H1 (cell line): ENCODE results near the gene PTPRD. TPM values are rescaled to one million over a fixed set of nuclear protein-coding genes. Genes with fewer than 3 reads are reported as not detected.

Source experiments
- CTCF ChIA-PET: fragments of 300-600 bp; sonication (Branson Sonifier 250); formaldehyde crosslinking; loops from one replicate; lab custom pipeline; 2021; ENCODE audit not compliant: partially characterized antibody; lab: Charles Lee
- POLR2A ChIA-PET: fragments of 300-600 bp; sonication (Branson Sonifier 250); formaldehyde crosslinking; loops from one replicate; lab custom pipeline; 2021; ENCODE audit warnings: inconsistent platforms; ENCODE audit not compliant: partially characterized antibody; lab: Charles Lee
- DNase-seq, 2 experiments: peaks; one replicate each; pipeline versions ENCODE4 v3.0.0 to v3.0.0-alpha.2; 2010 to 2022; ENCODE audit warnings: low spot score in 2 of 2, low read depth in 1 of 2, mixed read lengths in 1 of 2
- FAIRE-seq: peaks from 2 replicates; lab custom pipeline; 2011; peaks lifted over from hg19 to GRCh38; lab: Jason Lieb, UNC
- H2AFZ ChIP-seq: 2 replicates; pipeline ENCODE4 v1.8.1; 2012; ENCODE audit warnings: low read length, inconsistent platforms
- H2AK5ac ChIP-seq: 2 replicates; pipeline ENCODE4 v1.6.1; 2013; ENCODE audit warnings: low read depth, low read length
- H2BK120ac ChIP-seq: replicated peaks from 2 replicates; pipeline ENCODE3; 2013; ENCODE audit warnings: low read depth, low read length, inconsistent platforms
- H2BK12ac ChIP-seq: 2 replicates; pipeline ENCODE4 v1.6.1; 2013; ENCODE audit warnings: low read depth, low read length
- H2BK15ac ChIP-seq: 2 replicates; pipeline ENCODE4 v1.6.1; 2013; ENCODE audit warnings: low read length
- H2BK20ac ChIP-seq: 2 replicates; pipeline ENCODE4 v1.6.1; 2013; ENCODE audit warnings: low read length
- H2BK5ac ChIP-seq: 2 replicates; pipeline ENCODE4 v1.6.1; 2013; ENCODE audit warnings: low read depth, low read length
- H3K14ac ChIP-seq: 2 replicates; pipeline ENCODE4 v1.6.1; 2013; ENCODE audit warnings: inconsistent platforms; ENCODE audit not compliant: insufficient read length
- H3K18ac ChIP-seq: 2 replicates; pipeline ENCODE4 v1.6.1; 2013; ENCODE audit warnings: low read length; ENCODE audit errors: extremely low read depth
- H3K23ac ChIP-seq: 2 replicates; pipeline ENCODE4 v1.6.1; 2013; ENCODE audit warnings: inconsistent platforms; ENCODE audit not compliant: insufficient read length
- H3K23me2 ChIP-seq: 2 replicates; pipeline ENCODE4 v1.6.1; 2013; ENCODE audit warnings: low read depth, low read length
- H3K27ac ChIP-seq: 2 replicates; pipeline ENCODE4 v1.6.1; 2011; ENCODE audit warnings: low read depth, low read length, inconsistent platforms
- H3K27me3 ChIP-seq, 4 experiments: replicated peaks in 1 of 4; 1 replicate in 1 of 4; 2 replicates in 3 of 4; pipeline versions ENCODE4 v1.6.1 to v1.8.1; 2011 to 2013; ENCODE audit warnings: low read length in 3 of 4, mild to moderate bottlenecking in 3 of 4, inconsistent platforms in 2 of 4, mixed read lengths in 2 of 4, moderate library complexity in 1 of 4; ENCODE audit not compliant: control insufficient read depth in 3 of 4, insufficient read depth in 3 of 4; ENCODE audit errors: extremely low read depth in 1 of 4
- H3K36me3 ChIP-seq, 4 experiments: 2 replicates each; pipeline versions ENCODE4 v1.6.1 to v1.8.1; 2011 to 2013; ENCODE audit warnings: mild to moderate bottlenecking in 4 of 4, low read length in 3 of 4, moderate library complexity in 2 of 4, control low read depth in 1 of 4, inconsistent platforms in 1 of 4; ENCODE audit not compliant: insufficient read depth in 4 of 4, control insufficient read depth in 2 of 4
- H3K4ac ChIP-seq: replicated peaks from 2 replicates; pipeline ENCODE3; 2013; ENCODE audit warnings: low read length, low read depth, mixed read lengths, inconsistent platforms; ENCODE audit not compliant: insufficient read length
- H3K4me1 ChIP-seq, 4 experiments: replicated peaks in 1 of 4; 1 replicate in 1 of 4; 2 replicates in 3 of 4; pipeline versions ENCODE4 v1.6.1 to v1.8.1; 2011 to 2013; ENCODE audit warnings: low read length in 3 of 4, inconsistent platforms in 2 of 4, mixed read lengths in 1 of 4; ENCODE audit not compliant: insufficient read depth in 4 of 4, control insufficient read depth in 3 of 4
- H3K4me2 ChIP-seq, 2 experiments: 2 replicates each; pipeline versions ENCODE4 v1.6.1 to v1.8.1; 2011 to 2013; ENCODE audit warnings: low read depth in 2 of 2, low read length in 2 of 2, control low read depth in 1 of 2, inconsistent platforms in 1 of 2, mild to moderate bottlenecking in 1 of 2; ENCODE audit not compliant: insufficient read depth in 1 of 2
- H3K4me3 ChIP-seq, 4 experiments: fragments of 200-600, 300-600 bp in 1 of 4; sonication (generic), shearing (Covaris generic), sonication (Bioruptor Twin) in 1 of 4; 2 replicates each; pipeline versions ENCODE4 v1.5.1 to v1.8.1; 2011 to 2016; ENCODE audit warnings: low read length in 4 of 4, low read depth in 3 of 4, control low read depth in 2 of 4, inconsistent platforms in 2 of 4, mild to moderate bottlenecking in 2 of 4, mixed read lengths in 1 of 4, moderate library complexity in 1 of 4; ENCODE audit not compliant: insufficient read depth in 2 of 4; ENCODE audit errors: extremely low read depth in 1 of 4
- H3K56ac ChIP-seq: replicated peaks from 2 replicates; pipeline ENCODE3; 2013; ENCODE audit warnings: low read depth, mild to moderate bottlenecking, mixed read lengths, low read length, inconsistent platforms; ENCODE audit not compliant: insufficient read length
- H3K79me1 ChIP-seq: 2 replicates; pipeline ENCODE4 v1.6.1; 2013; ENCODE audit warnings: low read depth, low read length, control low read depth
- H3K79me2 ChIP-seq, 2 experiments: 2 replicates each; pipeline versions ENCODE4 v1.6.1 to v1.8.1; 2012 to 2013; ENCODE audit warnings: low read length in 2 of 2, mild to moderate bottlenecking in 2 of 2, inconsistent platforms in 1 of 2; ENCODE audit not compliant: insufficient read depth in 2 of 2, control insufficient read depth in 1 of 2
- H3K9ac ChIP-seq, 4 experiments: replicated peaks in 1 of 4; 1 replicate in 1 of 4; 2 replicates in 3 of 4; pipeline versions ENCODE4 v1.6.1 to v1.8.1; 2011 to 2013; ENCODE audit warnings: low read depth in 3 of 4, low read length in 3 of 4, control low read depth in 2 of 4, mild to moderate bottlenecking in 2 of 4, moderate library complexity in 2 of 4, inconsistent platforms in 1 of 4; ENCODE audit errors: extremely low read depth in 1 of 4
- H3K9me3 ChIP-seq, 2 experiments: 2 replicates each; pipeline versions ENCODE4 v1.6.1 to v1.8.1; 2012 to 2013; ENCODE audit warnings: mild to moderate bottlenecking in 2 of 2, moderate library complexity in 2 of 2, control low read depth in 1 of 2, inconsistent platforms in 1 of 2, low read depth in 1 of 2, low read length in 1 of 2, mixed read lengths in 1 of 2; ENCODE audit not compliant: insufficient read depth in 2 of 2
- H4K20me1 ChIP-seq, 2 experiments: replicated peaks in 1 of 2; 2 replicates each; pipeline versions ENCODE3 to v1.8.1; 2011 to 2013; ENCODE audit warnings: inconsistent platforms in 2 of 2, low read length in 2 of 2, mild to moderate bottlenecking in 1 of 2; ENCODE audit not compliant: insufficient read depth in 2 of 2, control insufficient read depth in 1 of 2
- H4K5ac ChIP-seq: 2 replicates; pipeline ENCODE4 v1.6.1; 2013; ENCODE audit warnings: low read length, low read depth, mixed read lengths, inconsistent platforms; ENCODE audit not compliant: insufficient read length
- H4K8ac ChIP-seq: 2 replicates; pipeline ENCODE4 v1.8.0; 2013; ENCODE audit warnings: mild to moderate bottlenecking, moderate library complexity, low read length, inconsistent platforms; ENCODE audit not compliant: insufficient read depth; ENCODE audit errors: extremely low read depth
- H4K91ac ChIP-seq: replicated peaks from 2 replicates; pipeline ENCODE3; 2013; ENCODE audit warnings: low read length, mixed read lengths, inconsistent platforms; ENCODE audit not compliant: insufficient read length
- FOSL1 ChIP-seq: IDR thresholded peaks from 2 replicates; pipeline ENCODE4 v1.6.1; 2011; ENCODE audit warnings: mild to moderate bottlenecking, low read depth, low read length, moderate library complexity; ENCODE audit not compliant: insufficient read depth
- KDM4A ChIP-seq: IDR thresholded peaks from one replicate; pipeline ENCODE4 v1.7.1; 2012; ENCODE audit warnings: low read depth, mild to moderate bottlenecking, moderate library complexity, low read length, inconsistent platforms; ENCODE audit not compliant: severe bottlenecking
- MAFK ChIP-seq: IDR thresholded peaks from 2 replicates; pipeline ENCODE4 v1.6.1; 2012; ENCODE audit warnings: low read depth, mild to moderate bottlenecking, improper control_type of control experiment, low read length
- POU5F1 ChIP-seq: IDR thresholded peaks from 2 replicates; pipeline ENCODE4 v1.6.1; 2011; ENCODE audit warnings: low read depth, mild to moderate bottlenecking, low read length, moderate library complexity
- SP2 ChIP-seq: IDR thresholded peaks from 2 replicates; pipeline ENCODE4 v1.6.1; 2012; ENCODE audit warnings: mild to moderate bottlenecking, low read length, inconsistent platforms
- WGBS, 2 experiments: shearing (Covaris generic) in 1 of 2; methylation state at CpG; one replicate each; pipeline versions ENCODE4 v1.1.6 to v1.1.7; 2013 to 2015; ENCODE audit warnings: low lambda C conversion rate in 2 of 2, mixed read lengths in 2 of 2, inconsistent platforms in 1 of 2, low coverage in 1 of 2, missing lambda C conversion rate in 1 of 2; ENCODE audit not compliant: insufficient replicate concordance in 2 of 2, insufficient coverage in 1 of 2, insufficient read length in 1 of 2; ENCODE audit errors: extremely low coverage in 1 of 2, missing lambda C conversion rate in 1 of 2; 5-methylcytosine and 5-hydroxymethylcytosine counted together
- polyA plus RNA-seq, 7 experiments: library from polyadenylated mRNA; depleted of rRNA in 3 of 7; stranded (reverse) in 5 of 7; unstranded in 2 of 7; fragments of >200 nt in 5 of 7; fragments of 200-250 nt in 2 of 7; gene quantifications; 1 replicate in 5 of 7; 2 replicates in 1 of 7; 4 replicates in 1 of 7; pipeline versions ENCODE4 v1.2.1 to v1.2.3, GENCODE V29; 2011 to 2013; ENCODE audit warnings: missing spikeins in 2 of 7, mixed read lengths in 2 of 7
- total RNA-seq: library from RNA; stranded (reverse); fragmentation: NEBNext Ultra II Directional; extraction: Animal tissue kit (Norgen Biotek cat#: 25700); gene quantifications from 2 replicates; pipeline ENCODE4 v1.2.1, GENCODE V29; 2021
- TF ChIP-seq, protein P1 (sequence below): IDR thresholded peaks from 2 replicates; pipeline ENCODE4 v1.6.1; 2011; ENCODE audit warnings: low read depth, mild to moderate bottlenecking, low read length; ENCODE audit not compliant: insufficient read depth

Gene PTPRD
- total and polyA plus RNA-seq, 2 of the 8 experiments (the other 6 are each of a cell fraction or from before 2014, with no cell fraction given): 17.2 to 77.0 TPM

DNA sequence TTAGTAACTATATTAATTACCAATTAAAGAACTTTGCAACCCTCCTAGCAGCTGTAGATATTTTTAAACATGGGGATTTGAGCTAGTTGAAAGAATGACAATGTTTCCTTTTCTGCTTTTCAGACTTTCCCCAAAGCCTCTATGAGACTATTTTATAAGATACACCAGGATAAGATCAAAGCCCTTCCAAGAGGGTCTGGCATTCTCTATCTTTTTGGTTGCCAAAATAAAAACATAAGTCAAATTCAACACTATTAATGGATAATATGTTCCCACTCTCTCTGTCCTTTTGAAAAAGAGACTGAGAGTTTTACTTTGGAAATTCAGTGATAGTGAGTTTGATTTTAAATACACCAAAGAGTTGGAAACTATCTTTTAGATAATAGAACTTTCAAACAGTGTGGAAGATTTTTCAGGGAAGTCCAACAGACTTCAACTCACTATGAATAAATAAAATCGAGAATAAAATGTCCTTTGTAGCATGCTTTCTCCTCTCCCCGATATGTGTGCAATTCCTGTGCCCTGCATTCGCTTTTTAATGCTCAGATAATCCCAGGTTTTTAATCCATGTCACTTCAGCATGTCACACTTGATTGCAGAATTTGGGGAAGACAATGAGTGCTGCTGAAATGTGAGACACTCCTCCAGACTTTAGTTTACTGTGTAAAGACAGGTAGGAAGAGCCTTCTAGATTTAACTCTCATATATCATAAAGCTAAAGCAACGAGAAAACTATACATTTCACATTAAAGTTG lies 1717.5 kb downstream of the PTPRD start:
- H4K8ac ChIP-seq: no peak overlapping the region
- H3K4me1 ChIP-seq: peaks cover 0 to 2% (median 0%) of the 10 kb centered on the region in 4 experiments; a peak in 1 of 7 replicates
- H3K27ac ChIP-seq: no peak overlapping the region
- H3K56ac ChIP-seq: no peak overlapping the region
- no peak overlapping the region for H2BK120ac ChIP-seq
- no peaks in the 10 kb centered on the region for H3K79me2 ChIP-seq
- no peak overlapping the region for H3K4me2 ChIP-seq
- no peak overlapping the region for H4K91ac ChIP-seq
- no peaks in the 10 kb centered on the region for H3K23me2 ChIP-seq
- no peaks in the 10 kb centered on the region for H4K20me1 ChIP-seq
- H3K79me1 ChIP-seq: no peaks in the 10 kb centered on the region
- H4K5ac ChIP-seq: no peak overlapping the region
- no peak overlapping the region for H3K14ac ChIP-seq
- no peak overlapping the region for H3K9ac ChIP-seq
- H3K23ac ChIP-seq: no peak overlapping the region
- DNase-seq (no peak), FAIRE-seq (no peak)
- H3K9me3 ChIP-seq: no peaks in the 10 kb centered on the region
- no peak overlapping the region for H2BK12ac ChIP-seq
- CTCF ChIA-PET: interaction anchor here (0.6 to 3.5 kb wide), 37 partner anchors 9 to 1628 kb away, joined by 3 to 27 read pairs (median 4); no protein-coding TSS in a partner anchor
- no peak overlapping the region for H3K4me3 ChIP-seq
- no peaks in the 10 kb centered on the region for H3K36me3 ChIP-seq
- H2BK20ac ChIP-seq: no peak overlapping the region
- POLR2A ChIA-PET: no interaction called here
- H3K4ac ChIP-seq: no peak overlapping the region
- 68% methylated on average over 4 of the region's 4 CpGs; no CpG with 5 or more reads in 1 of the 2 experiments for WGBS, 2 experiments
- no peak overlapping the region for H2AFZ ChIP-seq
- no peak overlapping the region for H2BK15ac ChIP-seq
- H3K18ac ChIP-seq: no peak overlapping the region
- H3K27me3 ChIP-seq: no peaks in the 10 kb centered on the region
- TF ChIP-seq MAFK (no peak), KDM4A (no peak), FOSL1 (no peak), POU5F1 (no peak), SP2 (no peak)
- TF ChIP-seq, protein P1, sequence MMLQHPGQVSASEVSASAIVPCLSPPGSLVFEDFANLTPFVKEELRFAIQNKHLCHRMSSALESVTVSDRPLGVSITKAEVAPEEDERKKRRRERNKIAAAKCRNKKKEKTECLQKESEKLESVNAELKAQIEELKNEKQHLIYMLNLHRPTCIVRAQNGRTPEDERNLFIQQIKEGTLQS: no peak
- no peak overlapping the region for H2AK5ac ChIP-seq
- H2BK5ac ChIP-seq: no peak overlapping the region
